Neuronal stem cell (in vitro differentiated cells): ENCODE results near the gene TEKT1.

Experiments
- DNase-seq: peaks from one replicate; pipeline ENCODE4 v3.0.0-alpha.2; 2013; ENCODE audit warnings: low spot score
- H2AFZ ChIP-seq: one replicate; pipeline ENCODE4 v1.6.1; 2013; ENCODE audit warnings: mild to moderate bottlenecking, low read length, inconsistent platforms
- H2AK5ac ChIP-seq: 2 replicates; pipeline ENCODE4 v1.6.1; 2013; ENCODE audit warnings: low read depth, mild to moderate bottlenecking, inconsistent platforms, low read length, moderate library complexity, mixed read lengths
- H2BK120ac ChIP-seq: 2 replicates; pipeline ENCODE4 v1.6.1; 2013; ENCODE audit warnings: low read depth, mild to moderate bottlenecking, inconsistent platforms, low read length, moderate library complexity, mixed read lengths
- H2BK12ac ChIP-seq: one replicate; pipeline ENCODE4 v1.6.1; 2013; ENCODE audit warnings: low read length, inconsistent platforms
- H2BK15ac ChIP-seq: 2 replicates; pipeline ENCODE4 v1.6.1; 2013; ENCODE audit warnings: mild to moderate bottlenecking, low read length, inconsistent platforms, mixed read lengths
- H2BK5ac ChIP-seq: one replicate; pipeline ENCODE4 v1.6.1; 2013; ENCODE audit warnings: inconsistent platforms, mild to moderate bottlenecking, low read length, moderate library complexity
- H3K14ac ChIP-seq: one replicate; pipeline ENCODE4 v1.6.1; 2013; ENCODE audit warnings: low read length, inconsistent platforms
- H3K18ac ChIP-seq: 2 replicates; pipeline ENCODE4 v1.6.1; 2013; ENCODE audit warnings: low read length, inconsistent platforms
- H3K23ac ChIP-seq: 2 replicates; pipeline ENCODE4 v1.6.1; 2013; ENCODE audit warnings: low read depth, mild to moderate bottlenecking, mixed read lengths, low read length, inconsistent platforms; ENCODE audit not compliant: poor library complexity
- H3K27ac ChIP-seq: replicated peaks from 3 replicates; pipeline ENCODE4 v1.5.1; 2013; ENCODE audit warnings: low read length, inconsistent platforms
- H3K27me3 ChIP-seq, 3 experiments: 2 replicates each; pipeline ENCODE4 v1.6.1; 2013; ENCODE audit warnings: low read length in 3 of 3, mild to moderate bottlenecking in 2 of 3, inconsistent platforms in 1 of 3, low read depth in 1 of 3, mixed read lengths in 1 of 3, moderate library complexity in 1 of 3; ENCODE audit not compliant: control insufficient read depth in 3 of 3, insufficient read depth in 3 of 3
- H3K36me3 ChIP-seq, 2 donors: replicated peaks in 1 of 2; 2 replicates each; pipeline ENCODE4 v1.6.1; 2013; ENCODE audit warnings: low read length in 2 of 2; ENCODE audit not compliant: control insufficient read depth in 2 of 2, insufficient read depth in 2 of 2
- H3K4ac ChIP-seq: 2 replicates; pipeline ENCODE4 v1.6.1; 2013; ENCODE audit warnings: inconsistent platforms, mild to moderate bottlenecking, low read length, moderate library complexity
- H3K4me1 ChIP-seq, 2 donors: 1 replicate in 1 of 2; 2 replicates in 1 of 2; pipeline ENCODE4 v1.6.1; 2013; ENCODE audit warnings: low read length in 2 of 2, low read depth in 1 of 2; ENCODE audit not compliant: control insufficient read depth in 2 of 2, insufficient read depth in 1 of 2
- H3K4me2 ChIP-seq: one replicate; pipeline ENCODE4 v1.6.1; 2013; ENCODE audit warnings: mild to moderate bottlenecking, low read length, inconsistent platforms; ENCODE audit not compliant: insufficient read depth, poor library complexity, severe bottlenecking
- H3K4me3 ChIP-seq, 2 donors: 2 replicates each; pipeline ENCODE4 v1.5.1; 2013; ENCODE audit warnings: low read length in 2 of 2, mild to moderate bottlenecking in 2 of 2, inconsistent platforms in 1 of 2, moderate library complexity in 1 of 2
- H3K79me1 ChIP-seq: one replicate; pipeline ENCODE4 v1.6.1; 2013; ENCODE audit warnings: low read depth, mild to moderate bottlenecking, inconsistent platforms, low read length, moderate library complexity
- H3K9ac ChIP-seq: one replicate; pipeline ENCODE4 v1.6.1; 2013; ENCODE audit warnings: mild to moderate bottlenecking, low read depth, low read length, inconsistent platforms; ENCODE audit not compliant: poor library complexity
- H3K9me3 ChIP-seq, 2 donors: replicated peaks in 1 of 2; 2 replicates each; pipeline versions ENCODE3 to v1.6.1; 2013; ENCODE audit warnings: low read length in 2 of 2, mild to moderate bottlenecking in 2 of 2, inconsistent platforms in 1 of 2, low read depth in 1 of 2, mixed read lengths in 1 of 2, moderate library complexity in 1 of 2; ENCODE audit not compliant: control insufficient read depth in 2 of 2, insufficient read depth in 1 of 2
- H4K8ac ChIP-seq: one replicate; pipeline ENCODE4 v1.6.1; 2013; ENCODE audit warnings: low read depth, mild to moderate bottlenecking, inconsistent platforms, low read length, moderate library complexity
- H4K91ac ChIP-seq: one replicate; pipeline ENCODE4 v1.6.1; 2013; ENCODE audit warnings: low read length, low read depth, mild to moderate bottlenecking, inconsistent platforms; ENCODE audit not compliant: poor library complexity
- WGBS, 2 donors: extraction: QIAGEN DNeasy Blood & Tissue Kit; methylation state at CpG; one replicate each; pipeline ENCODE4 v1.1.7; 2013; ENCODE audit warnings: missing lambda C conversion rate in 2 of 2, mixed read lengths in 1 of 2; ENCODE audit not compliant: insufficient read length in 2 of 2, insufficient replicate concordance in 1 of 2; ENCODE audit errors: extremely low coverage in 2 of 2; 5-methylcytosine and 5-hydroxymethylcytosine counted together

TEKT1 gene

DNA sequence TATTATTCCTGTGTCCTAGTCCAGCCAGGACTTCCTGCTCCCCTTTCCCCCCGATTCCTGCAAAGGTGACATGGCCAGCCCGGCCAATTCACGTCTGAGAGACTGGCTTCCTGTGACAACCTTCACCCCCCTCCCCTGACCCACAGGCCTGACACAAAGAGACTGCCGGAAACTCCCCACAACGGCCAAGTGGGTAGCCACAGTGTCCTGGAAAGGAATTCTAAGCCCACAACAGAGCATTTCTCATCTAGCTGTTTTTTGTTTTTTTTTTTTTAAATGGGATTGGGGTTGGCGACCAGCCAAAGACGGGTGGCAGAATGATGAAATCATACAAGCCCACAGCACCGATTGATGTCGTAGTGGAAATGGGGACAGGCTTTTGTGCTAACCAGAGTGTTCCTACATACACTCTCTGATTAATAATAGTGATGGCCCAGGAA lies 78.5 kb downstream of the TEKT1 start:
- peaks cover 11 to 20% of the 10 kb centered on the region in 2 donors for H3K4me1 ChIP-seq
- no peak overlapping the region for H3K14ac ChIP-seq
- H3K4ac ChIP-seq: no peak overlapping the region
- H3K4me2 ChIP-seq: no peak overlapping the region
- H3K4me3 ChIP-seq: peak overlapping the region in 1 of 2 donors; percentile 26
- no peak overlapping the region for H2BK120ac ChIP-seq
- no peak overlapping the region for H4K91ac ChIP-seq
- H3K18ac ChIP-seq: peak overlapping the region; percentile 36
- DNase-seq: peak; percentile 32
- WGBS, 2 donors: no CpG with 5 or more reads among the region's 9 CpGs
- peak overlapping the region; percentile 78 for H2AFZ ChIP-seq
- H3K9me3 ChIP-seq: no peaks in the 10 kb centered on the region
- no peaks in the 10 kb centered on the region for H3K79me1 ChIP-seq
- no peaks in the 10 kb centered on the region for H3K36me3 ChIP-seq
- H4K8ac ChIP-seq: no peak overlapping the region
- peak overlapping the region; percentile 59 for H3K27ac ChIP-seq
- H2AK5ac ChIP-seq: no peak overlapping the region
- H2BK12ac ChIP-seq: no peak overlapping the region
- H3K9ac ChIP-seq: no peak overlapping the region
- no peak overlapping the region for H2BK15ac ChIP-seq
- no peak overlapping the region for H3K23ac ChIP-seq
- H2BK5ac ChIP-seq: no peak overlapping the region
- H3K27me3 ChIP-seq: no peaks in the 10 kb centered on the region

GRCh38 chr17:6752068-6752909 lies 79.2 kb downstream of the TEKT1 start:
- Histone ChIP-seq H2AFZ (peak overlapping the region; percentile 78), H3K4ac (no peak overlapping the region), H3K4me3 (peak overlapping the region in 1 of 2 donors; percentile 13), H3K79me1 (no peaks in the 10 kb centered on the region), H3K9me3 (no peaks in the 10 kb centered on the region), H3K27me3 (no peaks in the 10 kb centered on the region), H3K23ac (no peak overlapping the region), H2AK5ac (no peak overlapping the region), H3K4me1 (peaks cover 11 to 20% of the 10 kb centered on the region in 2 donors), H3K9ac (no peak overlapping the region), H2BK120ac (no peak overlapping the region), H2BK15ac (no peak overlapping the region), H3K14ac (no peak overlapping the region), H2BK12ac (no peak overlapping the region), H3K4me2 (no peak overlapping the region), H4K8ac (no peak overlapping the region), H3K36me3 (no peaks in the 10 kb centered on the region), H4K91ac (no peak overlapping the region), H3K27ac (no peak overlapping the region), H3K18ac (peak overlapping the region; percentile 65), H2BK5ac (no peak overlapping the region)
- WGBS, 2 donors: no CpG with 5 or more reads among the region's 7 CpGs
- no peak for DNase-seq

DNA sequence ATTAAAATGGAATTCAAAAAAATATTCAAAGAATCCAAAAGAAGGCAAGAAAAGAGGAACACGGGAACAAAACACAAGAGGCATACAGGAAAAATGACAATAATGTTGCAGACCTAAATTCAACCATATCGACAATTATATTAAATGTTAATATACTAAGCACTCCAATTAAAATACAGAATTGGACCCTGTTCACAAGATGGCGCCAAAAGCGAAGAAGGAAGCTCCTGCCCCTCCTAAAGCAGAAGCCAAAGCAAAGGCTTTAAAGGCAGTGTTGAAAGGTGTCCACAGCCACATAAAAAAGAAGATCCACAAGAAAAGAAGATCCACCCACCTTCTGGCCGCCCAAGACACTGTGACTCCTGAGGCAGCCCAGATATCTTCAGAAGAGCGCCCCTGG lies 82.0 kb downstream of the TEKT1 start:
- Histone ChIP-seq H3K9ac (no peak overlapping the region), H4K8ac (no peak overlapping the region), H3K27ac (no peak overlapping the region), H2BK15ac (no peak overlapping the region), H3K36me3 (no peaks in the 10 kb centered on the region), H3K79me1 (no peaks in the 10 kb centered on the region), H3K4ac (no peak overlapping the region), H2BK12ac (no peak overlapping the region), H3K4me1 (peaks cover 11 to 20% of the 10 kb centered on the region in 2 donors), H3K27me3 (no peaks in the 10 kb centered on the region), H2BK5ac (no peak overlapping the region), H2AFZ (peak overlapping the region; percentile 73), H3K14ac (no peak overlapping the region), H3K4me2 (no peak overlapping the region), H2AK5ac (no peak overlapping the region), H4K91ac (no peak overlapping the region), H2BK120ac (no peak overlapping the region), H3K23ac (no peak overlapping the region), H3K9me3 (no peaks in the 10 kb centered on the region), H3K4me3 (no peak overlapping the region), H3K18ac (no peak overlapping the region)
- WGBS, 2 donors: no CpG with 5 or more reads among the region's 6 CpGs
- no peak for DNase-seq

DNA sequence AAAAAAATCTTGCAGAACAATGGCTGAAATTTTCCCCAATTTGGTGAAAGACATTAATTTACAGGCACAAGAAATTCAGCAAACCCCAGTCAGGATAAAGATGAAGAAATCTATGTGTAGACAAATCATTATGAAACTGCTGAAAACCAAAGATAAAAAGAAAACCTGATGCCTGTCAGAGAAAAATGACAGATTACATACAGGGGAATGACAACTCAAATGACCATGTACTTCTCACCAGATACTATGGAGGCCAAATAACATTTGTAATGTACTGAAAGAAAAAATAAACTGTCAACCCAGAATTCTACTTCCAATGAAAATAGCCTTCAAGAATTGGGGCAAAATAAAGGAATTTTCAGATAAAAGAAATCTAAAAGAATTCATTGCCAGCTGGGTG lies 82.9 kb downstream of the TEKT1 start:
- Histone ChIP-seq H3K4me3 (no peak overlapping the region), H2BK12ac (no peak overlapping the region), H2BK5ac (no peak overlapping the region), H3K9me3 (no peaks in the 10 kb centered on the region), H3K4me2 (no peak overlapping the region), H3K23ac (no peak overlapping the region), H3K4me1 (peaks cover 8 to 18% of the 10 kb centered on the region in 2 donors), H3K9ac (no peak overlapping the region), H3K36me3 (no peaks in the 10 kb centered on the region), H2AK5ac (no peak overlapping the region), H4K8ac (no peak overlapping the region), H3K79me1 (no peaks in the 10 kb centered on the region), H3K14ac (no peak overlapping the region), H2BK15ac (no peak overlapping the region), H3K18ac (no peak overlapping the region), H3K27me3 (no peaks in the 10 kb centered on the region), H2AFZ (no peak overlapping the region), H3K27ac (no peak overlapping the region), H4K91ac (no peak overlapping the region), H2BK120ac (no peak overlapping the region), H3K4ac (no peak overlapping the region)
- no peak for DNase-seq
